ENCODE measurements around the gene SYT8.

Gene SYT8

DNA sequence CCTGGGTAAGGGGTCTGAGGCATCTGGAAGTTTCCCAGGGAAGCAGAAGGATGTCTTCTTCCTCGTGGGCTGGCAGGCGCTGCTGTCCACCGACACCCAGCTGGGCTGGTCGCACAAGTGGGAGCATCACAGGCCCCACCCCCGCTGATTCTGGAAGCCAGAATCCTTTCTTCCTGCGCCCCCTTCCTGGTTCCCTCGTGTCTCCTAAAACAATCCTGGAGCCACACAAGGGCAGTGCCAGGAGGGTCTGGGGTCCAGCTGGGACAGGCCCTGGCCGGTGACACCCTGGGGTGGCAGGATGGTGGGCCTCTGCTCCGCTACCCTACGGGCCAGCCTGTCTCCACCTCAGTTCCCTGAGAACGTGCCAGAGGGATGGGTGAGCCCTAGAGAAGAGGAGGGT lies 22.3 kb downstream of the SYT8 start:
- no peak overlapping the region for H3K4me3 ChIP-seq (ENCODE audit: low read depth, low read length)
- DNase-seq (ENCODE audit: low read depth), result no peak
- TF ChIP-seq, protein P1, sequence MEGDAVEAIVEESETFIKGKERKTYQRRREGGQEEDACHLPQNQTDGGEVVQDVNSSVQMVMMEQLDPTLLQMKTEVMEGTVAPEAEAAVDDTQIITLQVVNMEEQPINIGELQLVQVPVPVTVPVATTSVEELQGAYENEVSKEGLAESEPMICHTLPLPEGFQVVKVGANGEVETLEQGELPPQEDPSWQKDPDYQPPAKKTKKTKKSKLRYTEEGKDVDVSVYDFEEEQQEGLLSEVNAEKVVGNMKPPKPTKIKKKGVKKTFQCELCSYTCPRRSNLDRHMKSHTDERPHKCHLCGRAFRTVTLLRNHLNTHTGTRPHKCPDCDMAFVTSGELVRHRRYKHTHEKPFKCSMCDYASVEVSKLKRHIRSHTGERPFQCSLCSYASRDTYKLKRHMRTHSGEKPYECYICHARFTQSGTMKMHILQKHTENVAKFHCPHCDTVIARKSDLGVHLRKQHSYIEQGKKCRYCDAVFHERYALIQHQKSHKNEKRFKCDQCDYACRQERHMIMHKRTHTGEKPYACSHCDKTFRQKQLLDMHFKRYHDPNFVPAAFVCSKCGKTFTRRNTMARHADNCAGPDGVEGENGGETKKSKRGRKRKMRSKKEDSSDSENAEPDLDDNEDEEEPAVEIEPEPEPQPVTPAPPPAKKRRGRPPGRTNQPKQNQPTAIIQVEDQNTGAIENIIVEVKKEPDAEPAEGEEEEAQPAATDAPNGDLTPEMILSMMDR (IDR thresholded peaks at IDR 0.05; ENCODE audit: control insufficient read depth, extremely low read depth, insufficient read depth), result no peak

DNA sequence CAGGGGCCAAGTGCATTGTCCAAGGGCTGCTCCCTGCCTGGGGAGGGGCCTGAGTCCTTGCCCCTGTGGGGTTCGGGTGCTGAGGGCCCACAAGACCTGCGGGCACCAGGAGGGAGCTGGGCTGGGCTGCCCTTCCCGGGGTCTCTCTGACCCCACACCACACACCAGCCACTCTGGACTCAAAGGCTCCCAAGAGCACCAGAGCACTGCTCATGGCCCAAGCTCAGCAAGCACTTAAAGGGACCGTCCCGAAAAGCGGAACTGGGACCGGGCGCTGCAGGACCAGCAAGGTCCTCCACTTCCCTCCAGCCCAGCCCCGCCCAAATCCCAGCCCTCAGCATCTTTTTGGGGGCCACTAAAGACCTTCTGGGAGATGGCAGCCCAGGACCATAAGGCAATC lies 23.4 kb downstream of the SYT8 start:
- no peak overlapping the region for H3K4me3 ChIP-seq (ENCODE audit: low read depth, low read length)
- DNase-seq (ENCODE audit: low read depth), result no peak
- TF ChIP-seq, protein P1 (IDR thresholded peaks at IDR 0.05; ENCODE audit: control insufficient read depth, extremely low read depth, insufficient read depth), result no peak

DNA sequence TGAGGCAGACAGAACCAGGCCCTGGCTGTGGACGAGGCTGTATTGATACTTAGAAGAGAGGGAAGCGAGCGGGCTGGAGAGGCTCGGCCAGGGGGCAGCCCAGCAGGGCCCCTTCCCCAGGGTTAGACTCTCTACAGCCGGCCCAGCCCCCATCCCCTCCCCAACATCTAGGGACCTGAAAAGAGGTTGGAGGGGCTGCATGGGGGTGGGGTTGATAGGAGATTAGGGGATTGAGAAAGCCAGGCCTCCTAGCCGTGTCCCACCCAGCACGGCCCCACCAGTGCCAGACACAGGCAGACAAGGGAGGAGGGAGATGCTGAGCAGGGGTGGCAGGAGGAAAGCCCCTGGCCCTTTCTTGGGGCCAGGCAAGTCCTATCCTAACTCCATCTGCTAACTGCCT lies 23.8 kb downstream of the SYT8 start:
- TF ChIP-seq, protein P1 (IDR thresholded peaks at IDR 0.05; ENCODE audit: control insufficient read depth, extremely low read depth, insufficient read depth), result no peak
- no peak overlapping the region for H3K4me3 ChIP-seq (ENCODE audit: low read depth, low read length)

GRCh38 chr11:1859004-1859403 lies 24.2 kb downstream of the SYT8 start:
- H3K4me3 ChIP-seq (ENCODE audit: low read depth, low read length), result no peak overlapping the region
- TF ChIP-seq, protein P1 (IDR thresholded peaks at IDR 0.05; ENCODE audit: control insufficient read depth, extremely low read depth, insufficient read depth), result no peak
- DNase-seq (ENCODE audit: low read depth), result no peak

More for the DNA sequence above, 23.8 kb downstream of the SYT8 start:
- no peak for DNase-seq (ENCODE audit: low read depth)

GRCh38 chr11:1860108-1860507 lies 25.3 kb downstream of the SYT8 start:
- no peak for DNase-seq (ENCODE audit: low read depth)
- TF ChIP-seq, protein P1 (IDR thresholded peaks at IDR 0.05; ENCODE audit: control insufficient read depth, extremely low read depth, insufficient read depth), result no peak
- H3K4me3 ChIP-seq (ENCODE audit: low read depth, low read length), result no peak overlapping the region

DNA sequence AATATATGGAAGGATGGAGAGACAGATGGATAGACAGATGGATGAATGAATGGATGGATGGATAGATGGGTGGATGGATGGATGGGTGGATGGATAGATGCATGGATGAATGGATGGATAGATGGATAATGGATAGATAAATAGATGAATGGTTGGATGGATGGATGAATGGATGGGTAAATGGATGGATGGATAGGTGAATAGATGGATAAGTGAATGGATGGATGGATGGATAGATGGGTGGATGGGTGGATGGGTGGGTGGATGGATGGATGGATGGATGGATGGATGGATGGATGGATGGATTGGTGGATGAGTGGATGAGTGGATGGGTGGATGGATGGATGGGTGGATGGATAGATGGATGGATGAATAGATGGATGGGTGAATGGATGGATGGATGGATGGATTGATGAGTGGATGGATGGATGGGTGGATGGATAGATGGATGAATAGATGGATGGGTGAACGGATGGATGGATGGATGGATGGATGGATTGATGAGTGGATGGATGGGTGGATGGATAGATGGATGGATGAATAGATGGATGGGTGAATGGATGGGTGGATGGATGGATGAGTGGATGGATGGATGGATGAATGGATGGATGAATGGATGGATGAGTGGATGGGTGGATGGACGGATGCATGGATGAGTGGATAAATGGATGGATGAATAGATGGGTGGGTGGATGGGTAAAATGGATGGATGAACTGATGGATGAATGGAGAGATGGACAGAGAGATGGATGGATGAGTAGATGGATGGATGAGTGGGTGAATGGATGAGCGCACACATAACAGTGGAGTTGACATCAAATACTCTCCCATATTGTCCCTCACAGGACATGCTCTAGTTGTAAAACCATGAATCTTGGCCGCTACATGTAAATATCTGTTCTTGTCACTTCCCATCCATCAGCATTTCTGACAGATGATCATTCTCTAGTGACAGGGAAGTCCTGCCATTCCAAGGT lies 26.9 kb downstream of the SYT8 start:
- TF ChIP-seq, protein P1 (IDR thresholded peaks at IDR 0.05; ENCODE audit: control insufficient read depth, extremely low read depth, insufficient read depth), result no peak
- no peak overlapping the region for H3K4me3 ChIP-seq (ENCODE audit: low read depth, low read length)
- no peak for DNase-seq (ENCODE audit: low read depth)
